ENCODE results near the gene ATE1. TPM values are rescaled to one million over a fixed set of nuclear protein-coding genes. Genes with fewer than 3 reads are reported as not detected.

The ATE1 gene
- total and polyA plus RNA-seq, 2 donors (not counting 3 experiments of a cell fraction or from before 2014, with no cell fraction given), result 8.7 to 27.1 TPM

- Histone ChIP-seq H3K9me3 (replicated peaks; ENCODE audit: control insufficient read depth, insufficient read depth, low read length) (no peaks in the 10 kb centered on the region), H3K27ac (ENCODE audit: insufficient read depth, low read depth, low read length) (no peak overlapping the region), H3K79me2 (ENCODE audit: control insufficient read depth, insufficient read depth, low read length) (no peaks in the 10 kb centered on the region), H3K9ac (replicated peaks; ENCODE audit: extremely low read depth, insufficient read depth, low read length) (no peak overlapping the region), H3K9me1 (replicated peaks; ENCODE audit: control insufficient read depth, extremely low read depth, insufficient read depth, low read length) (no peaks in the 10 kb centered on the region), H3K4me3 (replicated peaks in 1 of 3; ENCODE audit: insufficient read depth in 1 of 3, low read depth in 1 of 3, low read length in 3 of 3) (no peak overlapping the region), H3K36me3 (ENCODE audit: control insufficient read depth in 2 of 2, extremely low read depth in 1 of 2, insufficient read depth in 2 of 2, low read length in 2 of 2) (peaks cover 8 to 14% of the 10 kb centered on the region in 2 experiments), H4K20me1 (replicated peaks; ENCODE audit: control insufficient read depth, extremely low read depth, insufficient read depth, low read length) (no peaks in the 10 kb centered on the region), H2AFZ (ENCODE audit: low read depth, low read length) (no peak overlapping the region), H3K27me3 (ENCODE audit: control insufficient read depth in 2 of 2, insufficient read depth in 2 of 2, low read length in 2 of 2) (no peaks in the 10 kb centered on the region), H3K4me2 (ENCODE audit: insufficient read depth, low read length) (no peak overlapping the region), H3K4me1 (ENCODE audit: control insufficient read depth, extremely low read depth, insufficient read depth, low read length) (no peaks in the 10 kb centered on the region)
- dilution Hi-C loops (cut with MboI; ENCODE audit: extremely low pct_ligation_motif_present, low sequenced_read_pairs), result no loop called here
- DNase-seq (ENCODE audit: low read depth, low spot score) (no peak), FAIRE-seq (no peak)
- no TSS peak for BruUV-seq (replicated peaks)
- ChIA-PET POLR2A (no interaction called here), CTCF (no interaction called here)
- intact Hi-C loops (cut with micrococcal nuclease), result no loop called here
- TF ChIP-seq FOS (IDR thresholded peaks at IDR 0.05; ENCODE audit: borderline replicate concordance, insufficient read depth, low read length) (no peak), POLR2A (IDR thresholded peaks at IDR 0.05; ENCODE audit: low read depth, low read length) (no peak), GATA2 (IDR thresholded peaks at IDR 0.05; ENCODE audit: insufficient read depth, insufficient read length, low read depth, low read length) (no peak), EZH2 (IDR thresholded peaks at IDR 0.05; ENCODE audit: borderline replicate concordance, low read depth, low read length, severe bottlenecking) (no peak), JUN (IDR thresholded peaks at IDR 0.05; ENCODE audit: borderline replicate concordance, insufficient read depth, insufficient read length, low read depth) (no peak), POLR2AphosphoS5 (IDR thresholded peaks at IDR 0.05; ENCODE audit: insufficient read depth, low read depth, low read length) (no peak), MYC (IDR thresholded peaks at IDR 0.05; ENCODE audit: low read depth, low read length) (no peak)
- TF ChIP-seq, protein P1, sequence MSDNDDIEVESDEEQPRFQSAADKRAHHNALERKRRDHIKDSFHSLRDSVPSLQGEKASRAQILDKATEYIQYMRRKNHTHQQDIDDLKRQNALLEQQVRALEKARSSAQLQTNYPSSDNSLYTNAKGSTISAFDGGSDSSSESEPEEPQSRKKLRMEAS (IDR thresholded peaks at IDR 0.05; ENCODE audit: insufficient read depth, insufficient read length), result no peak
- TF ChIP-seq, protein P2, sequence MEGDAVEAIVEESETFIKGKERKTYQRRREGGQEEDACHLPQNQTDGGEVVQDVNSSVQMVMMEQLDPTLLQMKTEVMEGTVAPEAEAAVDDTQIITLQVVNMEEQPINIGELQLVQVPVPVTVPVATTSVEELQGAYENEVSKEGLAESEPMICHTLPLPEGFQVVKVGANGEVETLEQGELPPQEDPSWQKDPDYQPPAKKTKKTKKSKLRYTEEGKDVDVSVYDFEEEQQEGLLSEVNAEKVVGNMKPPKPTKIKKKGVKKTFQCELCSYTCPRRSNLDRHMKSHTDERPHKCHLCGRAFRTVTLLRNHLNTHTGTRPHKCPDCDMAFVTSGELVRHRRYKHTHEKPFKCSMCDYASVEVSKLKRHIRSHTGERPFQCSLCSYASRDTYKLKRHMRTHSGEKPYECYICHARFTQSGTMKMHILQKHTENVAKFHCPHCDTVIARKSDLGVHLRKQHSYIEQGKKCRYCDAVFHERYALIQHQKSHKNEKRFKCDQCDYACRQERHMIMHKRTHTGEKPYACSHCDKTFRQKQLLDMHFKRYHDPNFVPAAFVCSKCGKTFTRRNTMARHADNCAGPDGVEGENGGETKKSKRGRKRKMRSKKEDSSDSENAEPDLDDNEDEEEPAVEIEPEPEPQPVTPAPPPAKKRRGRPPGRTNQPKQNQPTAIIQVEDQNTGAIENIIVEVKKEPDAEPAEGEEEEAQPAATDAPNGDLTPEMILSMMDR (IDR thresholded peaks at IDR 0.05; ENCODE audit: extremely low read depth in 1 of 2, insufficient read depth in 1 of 2, low read depth in 1 of 2, low read length in 2 of 2), result no peak
Observed at GRCh38 chr10:121965996-121966395, 38.2 kb upstream of the ATE1 start.
